NCI-H2171 (cell line): Measurements from ENCODE around the gene USP24.
A peak's percentile ranks its signal among the peaks of the same experiment; 100 is the strongest.

Experiments
- DNase-seq: peaks from one replicate; lab custom pipeline; 2025; lab: John Stamatoyannopoulos, UW

The USP24 gene

DNA sequence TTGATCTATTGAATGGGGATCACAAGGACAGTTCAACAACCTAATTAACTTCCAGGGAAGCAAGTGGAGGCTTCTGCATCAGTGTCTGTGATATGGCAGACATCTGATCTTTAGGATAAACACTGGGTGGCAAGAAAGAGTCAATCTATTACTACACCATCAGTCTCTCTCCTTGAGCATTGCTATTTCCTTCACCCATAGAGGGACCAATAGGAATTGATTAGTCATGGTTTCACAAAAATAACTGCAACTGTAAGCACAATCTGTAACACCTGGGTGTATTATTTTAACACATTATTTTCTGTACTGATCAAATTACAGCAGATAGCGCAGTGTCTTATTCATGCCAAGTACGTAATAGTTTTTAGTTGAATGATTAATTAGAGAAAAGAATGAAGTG is 50.3 kb downstream of the USP24 start:
- no peak for DNase-seq

DNA sequence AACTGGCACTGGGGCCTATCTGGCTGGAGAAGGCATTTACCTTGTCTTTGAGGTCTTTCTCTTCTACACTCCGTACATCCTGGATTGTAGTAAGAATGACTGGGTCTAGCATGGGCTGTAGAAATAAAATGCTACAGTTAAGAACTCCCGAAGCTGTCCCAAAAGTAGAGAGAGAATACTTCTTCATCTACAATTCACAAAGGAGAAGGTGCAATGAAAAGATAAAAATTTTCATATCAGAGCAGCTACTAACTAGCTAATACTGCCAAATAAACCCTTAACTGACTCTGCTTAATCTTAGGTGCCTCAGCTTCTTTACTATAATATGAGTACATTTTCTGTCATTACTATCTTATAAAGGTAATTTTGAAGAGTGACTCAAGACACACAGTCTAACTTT is 55.6 kb downstream of the USP24 start:
- no peak for DNase-seq

DNA sequence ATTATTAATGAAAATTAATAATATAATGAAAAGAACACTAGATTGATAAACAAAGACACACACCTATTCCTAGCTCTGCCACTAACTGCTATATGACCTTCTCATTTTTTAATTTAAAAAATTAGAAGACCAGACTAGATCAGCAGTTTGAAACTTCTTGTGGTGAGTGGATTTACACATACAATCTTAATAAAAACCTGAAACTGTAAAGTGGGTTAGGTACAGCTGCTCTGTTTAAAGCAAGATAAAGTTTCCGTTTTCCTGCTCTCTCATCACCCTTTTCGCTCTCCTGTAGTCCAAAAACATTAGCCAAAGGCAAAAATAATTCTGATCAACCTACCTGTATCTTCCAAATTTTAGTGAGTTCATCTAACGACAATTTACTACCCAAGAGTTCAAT is 58.6 kb downstream of the USP24 start:
- no peak for DNase-seq

DNA sequence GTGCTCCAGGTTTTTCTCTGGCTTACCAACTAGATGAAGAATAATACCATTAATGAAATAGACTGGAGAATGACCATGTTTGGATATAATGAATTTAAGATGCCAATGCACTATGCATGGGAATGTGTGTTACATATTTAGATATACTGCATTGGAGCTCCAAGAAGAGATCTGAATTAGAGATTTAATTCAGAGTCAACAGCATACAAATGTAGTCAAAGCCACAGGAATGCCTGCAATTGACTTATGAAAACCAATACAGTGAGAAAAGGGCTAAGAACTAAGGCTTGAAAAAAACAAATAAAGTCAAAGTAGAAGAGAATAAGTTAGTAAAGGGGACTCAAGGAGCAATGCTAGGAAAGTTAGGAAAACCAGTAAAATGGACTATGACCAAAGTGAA is 59.1 kb downstream of the USP24 start:
- no peak for DNase-seq

DNA sequence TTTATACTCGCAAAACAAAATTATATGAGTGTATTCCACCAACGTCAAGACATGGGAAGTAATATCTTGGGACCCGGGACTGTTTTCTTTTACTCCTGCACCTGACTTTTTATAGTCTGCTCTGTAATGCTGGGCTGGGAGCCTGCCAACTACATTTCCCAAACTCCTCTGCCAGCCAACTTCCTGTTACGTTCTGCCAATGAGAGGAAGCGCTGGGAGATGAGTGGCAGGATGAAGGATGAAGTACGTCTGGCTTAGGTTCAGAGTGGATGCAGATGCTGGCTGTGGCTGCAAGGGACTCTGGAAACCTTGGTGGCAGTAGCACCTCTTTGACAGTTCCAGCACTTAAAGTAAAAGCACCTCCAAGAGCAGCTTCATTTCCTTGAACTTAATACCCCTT is 59.6 kb downstream of the USP24 start:
- DNase-seq, result no peak

DNA sequence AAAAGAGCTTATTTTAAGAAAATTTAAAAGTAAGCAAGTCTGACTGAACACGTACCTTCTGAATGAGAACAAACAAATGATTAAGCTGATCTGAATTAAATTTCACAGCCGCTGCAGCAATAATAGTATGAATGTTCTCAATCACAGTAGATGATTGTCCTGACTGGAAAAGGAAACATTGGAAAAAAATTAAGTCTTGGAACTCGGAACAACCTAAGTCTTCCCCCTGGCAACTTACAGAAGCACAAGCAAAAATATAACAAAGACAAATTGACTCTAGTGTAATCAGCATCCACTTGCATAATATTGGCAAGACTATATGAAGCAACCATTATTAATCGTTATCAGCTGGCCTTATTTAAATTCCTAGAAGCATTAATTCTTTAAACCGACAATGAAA is 60.5 kb downstream of the USP24 start:
- no peak for DNase-seq

DNA sequence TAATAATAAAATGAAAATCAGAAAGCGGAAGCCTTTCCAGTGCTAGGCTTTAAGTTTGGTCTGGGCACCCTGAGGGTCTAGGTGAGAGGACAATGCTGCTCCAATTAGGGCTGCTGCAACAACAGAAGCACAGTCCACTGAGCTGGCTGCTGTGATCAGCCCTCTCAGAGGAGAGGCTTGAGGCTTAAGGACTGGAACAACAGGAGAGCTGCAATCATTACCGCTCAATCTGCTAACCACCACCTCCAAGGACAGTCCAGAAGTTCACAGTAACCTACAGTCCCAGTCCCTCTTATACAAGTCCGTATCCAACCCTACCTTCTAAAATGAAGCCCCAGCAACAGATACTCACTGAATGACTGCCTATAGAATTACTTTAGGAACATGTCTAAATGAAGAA is 62.1 kb downstream of the USP24 start:
- DNase-seq, result no peak

DNA sequence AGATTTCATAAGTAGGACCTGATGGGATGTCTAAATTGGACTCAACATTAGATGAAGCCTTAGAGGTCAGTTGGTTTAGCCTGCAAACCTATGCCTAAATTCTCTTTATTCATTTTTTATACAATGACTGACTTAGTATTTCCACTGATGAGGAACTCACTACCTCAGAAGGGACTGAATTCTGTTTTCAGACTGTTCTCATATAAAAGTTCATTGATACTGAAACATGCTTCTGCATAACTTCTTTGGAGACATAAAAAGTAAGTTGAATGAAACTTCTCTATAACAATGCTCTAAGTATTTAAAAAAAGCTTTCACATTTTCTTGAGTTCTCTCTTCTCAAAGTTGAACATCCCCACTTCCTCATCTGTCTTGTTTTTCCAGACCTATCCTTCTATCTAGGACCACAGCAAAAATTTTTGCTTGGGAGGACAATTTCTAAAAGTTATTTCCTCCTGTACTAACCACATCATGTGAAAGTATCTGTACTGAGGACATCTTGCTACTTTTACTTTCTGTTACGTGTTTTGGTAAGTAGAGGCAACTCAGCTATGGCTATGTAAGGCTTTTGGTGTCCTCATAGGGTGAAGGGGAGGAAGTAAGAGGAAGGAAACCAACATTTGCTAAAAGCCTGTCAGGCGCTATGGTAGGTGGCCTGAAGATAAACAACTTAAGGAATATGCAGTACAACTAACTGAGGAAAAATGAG is 64.1 kb downstream of the USP24 start:
- DNase-seq, result no peak

DNA sequence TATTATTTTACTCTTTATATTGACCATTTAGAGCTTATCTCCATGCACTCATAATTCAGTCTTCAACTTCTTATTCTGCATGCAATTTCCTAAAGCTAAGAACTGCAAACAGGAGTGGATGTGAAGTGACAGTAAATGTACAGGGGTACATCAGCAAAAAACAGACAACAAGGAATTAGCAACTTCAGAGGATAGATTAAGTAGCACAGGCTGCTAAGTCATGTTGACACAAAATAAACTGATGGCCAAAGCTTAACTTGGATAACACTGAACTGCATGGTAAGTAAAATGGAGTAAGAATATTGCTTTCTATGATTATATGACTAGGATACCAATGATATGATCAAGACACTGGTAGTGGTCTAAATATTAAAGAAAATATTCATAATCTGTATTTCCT is 66.5 kb downstream of the USP24 start:
- DNase-seq, result no peak

DNA sequence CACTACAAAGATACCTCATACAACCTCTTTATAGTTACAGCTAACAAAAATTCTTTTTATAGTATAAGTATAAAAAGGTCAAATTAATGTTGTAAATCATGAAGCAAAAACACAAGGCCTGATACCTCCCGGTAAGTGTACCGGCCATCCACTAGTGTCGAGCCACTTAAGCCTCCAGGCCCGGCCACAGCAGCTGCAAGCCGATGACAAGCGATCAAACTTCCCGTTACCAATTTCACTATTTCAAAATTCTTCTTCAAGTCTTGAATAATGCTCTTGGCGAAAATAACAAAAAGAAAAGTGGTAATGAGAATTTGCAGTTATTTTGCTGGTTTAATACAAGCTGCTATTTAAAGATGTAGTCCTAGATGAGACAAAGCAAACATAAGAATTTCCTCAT is 67.6 kb downstream of the USP24 start:
- DNase-seq, result no peak

DNA sequence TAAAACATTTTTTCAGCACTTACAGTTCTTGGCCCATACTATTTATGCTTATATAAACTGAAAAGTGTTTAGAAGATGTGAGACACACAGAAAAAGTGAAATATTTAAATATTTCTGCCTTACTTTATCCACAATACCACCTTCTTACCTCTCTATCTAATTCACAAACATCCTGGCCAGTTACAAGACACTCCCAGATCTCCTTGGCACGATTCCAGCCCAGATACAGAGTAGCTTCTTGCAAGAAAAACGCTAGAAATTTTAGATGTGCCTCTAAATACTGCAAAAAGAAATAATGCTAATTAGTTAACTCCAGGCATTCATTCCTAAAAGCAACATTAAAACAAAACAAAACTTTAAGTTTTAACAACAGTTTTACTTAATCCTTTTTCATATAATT is 68.4 kb downstream of the USP24 start:
- DNase-seq, result no peak

DNA sequence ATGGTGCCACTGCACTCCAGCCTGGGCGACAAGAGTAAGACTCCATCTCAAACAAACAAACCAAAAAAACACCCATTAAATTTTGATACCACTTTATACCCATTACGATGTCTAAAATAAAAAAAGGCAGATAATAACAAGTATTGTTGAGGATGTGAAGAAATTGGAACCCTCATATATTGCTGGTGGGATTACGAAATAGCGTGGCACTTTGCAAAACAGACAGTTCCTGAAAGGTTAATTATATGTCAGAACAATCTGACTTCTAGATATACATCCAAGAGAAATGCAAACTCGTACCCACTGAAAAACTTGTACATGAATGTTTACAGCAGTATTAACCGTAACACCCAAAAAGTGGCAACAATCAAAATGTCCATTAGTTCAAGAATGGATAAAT is 70.3 kb downstream of the USP24 start:
- no peak for DNase-seq

DNA sequence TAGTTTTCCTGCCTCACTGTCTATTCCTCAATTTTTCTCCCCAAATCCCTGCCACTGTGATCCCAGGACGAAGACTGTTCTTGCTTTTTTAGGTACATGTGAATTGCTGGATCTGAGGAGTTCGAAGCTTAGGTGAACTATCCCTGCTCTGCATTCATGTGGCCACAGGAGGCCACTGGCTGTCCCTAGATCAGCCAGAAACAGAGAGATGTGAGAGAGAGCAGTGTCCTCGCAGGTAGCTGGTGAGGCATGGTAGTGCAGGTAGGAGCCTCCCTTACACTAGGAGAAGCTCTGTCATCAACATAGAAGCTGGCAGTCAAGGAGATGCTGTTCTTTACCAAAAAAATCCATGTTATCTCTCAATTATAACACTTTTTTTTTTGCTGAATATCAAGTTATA is 71.5 kb downstream of the USP24 start:
- no peak for DNase-seq

DNA sequence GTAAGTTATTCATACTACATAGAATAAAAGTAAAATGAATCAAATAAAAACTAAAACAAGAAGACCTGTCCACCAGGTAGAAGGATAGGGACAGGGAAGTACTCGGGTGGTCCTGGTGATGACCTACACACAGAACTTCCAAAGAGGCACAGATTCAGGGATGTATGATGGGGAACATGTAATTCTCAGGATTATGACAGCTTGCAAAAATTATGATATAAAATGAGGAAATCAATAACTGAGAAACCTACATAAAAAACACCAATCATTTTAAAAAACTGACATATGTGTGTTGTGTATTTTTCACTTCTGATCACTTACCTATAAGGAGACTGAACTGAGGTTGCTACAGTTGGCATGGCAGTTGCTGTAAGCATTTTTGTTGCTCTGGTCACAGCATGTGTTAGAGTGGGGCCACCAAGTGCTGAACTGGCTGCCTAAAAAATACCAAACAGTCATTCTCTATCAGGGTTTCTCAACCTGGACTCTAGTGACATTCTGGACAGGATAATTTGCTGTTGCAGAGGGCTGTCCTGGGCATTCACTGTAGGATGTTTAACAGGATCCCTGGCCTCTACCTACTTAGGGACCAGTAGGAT is 73.8 kb downstream of the USP24 start:
- no peak for DNase-seq

DNA sequence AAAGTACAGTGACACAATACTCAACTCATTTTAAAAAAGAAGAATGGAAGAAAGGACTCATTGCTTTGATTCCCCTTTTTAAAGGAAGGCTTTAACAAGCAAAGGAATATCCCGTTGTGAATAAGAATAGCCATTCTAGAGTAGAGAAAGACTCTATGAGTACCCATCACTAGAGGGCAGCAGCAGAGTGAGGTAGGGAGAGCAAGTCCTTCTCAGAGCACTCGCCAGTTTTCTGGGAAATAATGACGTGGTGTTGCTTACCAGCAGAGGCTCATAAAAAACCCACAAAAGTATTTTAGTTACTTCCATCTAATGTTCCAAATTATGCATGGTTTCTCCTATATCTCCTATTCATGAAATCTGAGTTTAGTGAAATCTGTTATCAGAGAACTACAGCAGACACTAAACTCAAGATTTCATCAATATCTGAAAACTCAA is 74.6 kb downstream of the USP24 start:
- DNase-seq, result peak; percentile 74

DNA sequence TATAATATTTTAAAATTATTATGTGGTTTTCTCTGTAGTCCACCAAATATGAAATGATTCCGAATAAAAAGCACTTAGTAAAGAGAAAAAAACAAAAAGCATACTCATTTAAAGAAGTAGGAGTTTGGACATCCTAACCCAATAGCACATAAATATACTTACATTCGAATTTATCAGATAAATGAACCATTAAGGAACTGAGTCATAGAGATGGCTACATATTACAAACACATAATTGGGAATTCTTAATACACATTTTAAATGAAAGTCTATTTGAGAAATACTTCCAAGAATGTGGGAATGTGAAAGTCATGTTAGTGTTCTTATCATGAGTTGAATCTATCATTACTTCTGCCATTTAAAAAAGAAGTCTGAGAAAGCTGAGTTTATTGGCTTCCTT is 75.0 kb downstream of the USP24 start:
- no peak for DNase-seq

DNA sequence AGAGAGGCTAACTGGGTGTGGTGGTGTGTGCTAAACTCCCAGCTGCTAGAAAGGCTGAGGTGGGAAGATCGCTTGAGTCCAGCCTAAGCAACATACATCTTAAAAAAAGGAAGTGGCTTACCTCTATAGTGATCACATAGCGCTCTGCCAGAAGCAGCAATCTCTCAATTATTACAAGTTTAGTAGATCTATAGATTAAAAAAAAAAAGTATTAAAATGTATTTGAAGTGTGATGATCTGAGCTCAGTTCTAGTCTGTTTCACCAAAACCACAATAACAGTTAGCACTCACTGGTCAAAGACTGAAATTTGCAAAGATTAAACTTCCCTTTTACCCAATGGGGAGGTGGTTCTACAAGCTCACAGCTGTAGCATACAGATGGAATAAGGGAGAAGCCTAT is 76.3 kb downstream of the USP24 start:
- no peak for DNase-seq

DNA sequence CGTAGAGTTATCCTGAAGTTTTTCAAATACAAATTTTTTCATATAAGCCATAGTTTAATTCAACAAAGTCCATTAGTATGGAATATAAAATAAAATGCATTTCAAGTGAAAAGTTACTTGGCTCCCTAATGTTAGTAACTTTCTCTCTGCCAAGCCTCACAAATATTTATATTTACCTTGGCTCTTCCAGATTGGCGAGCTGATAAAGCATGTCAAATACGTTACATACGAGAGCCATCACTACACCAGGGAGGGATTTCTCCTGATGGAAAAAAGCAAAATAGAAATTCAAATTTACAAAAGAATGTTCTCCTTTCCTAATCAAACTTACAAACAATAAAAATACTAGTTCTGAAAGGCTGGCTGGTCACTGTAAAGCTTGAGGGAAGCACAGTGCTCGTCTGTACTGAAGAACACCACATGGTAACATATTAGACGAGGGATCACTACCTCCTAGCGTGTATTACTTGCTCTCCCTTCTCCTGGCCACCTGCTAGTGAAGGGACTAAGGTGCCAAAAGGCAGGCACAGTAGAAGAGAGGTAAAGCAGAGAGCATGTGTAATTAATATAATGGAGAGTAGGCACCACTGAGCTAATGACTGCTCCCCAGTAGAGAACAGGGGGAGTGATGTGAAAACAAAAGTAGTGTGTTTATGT is 80.9 kb downstream of the USP24 start:
- no peak for DNase-seq

DNA sequence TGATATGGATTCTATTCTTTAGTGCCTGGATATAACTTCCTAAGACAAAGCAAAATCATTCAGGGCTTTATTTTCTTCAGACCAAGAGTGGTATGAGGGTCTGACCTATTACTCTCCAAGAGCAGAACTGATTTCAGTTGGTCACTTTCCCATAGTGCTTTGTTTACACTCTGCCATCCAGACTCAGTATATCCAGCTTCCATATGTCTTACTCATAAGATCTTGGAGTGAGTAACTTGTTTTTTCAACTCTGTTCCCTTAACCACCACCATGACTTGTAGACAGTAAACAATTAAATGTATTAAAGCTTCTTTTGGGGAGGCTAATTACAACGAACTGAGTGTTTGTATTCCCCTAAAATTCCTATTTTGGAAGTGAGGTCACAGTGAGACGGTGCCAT is 83.4 kb downstream of the USP24 start:
- DNase-seq, result no peak

DNA sequence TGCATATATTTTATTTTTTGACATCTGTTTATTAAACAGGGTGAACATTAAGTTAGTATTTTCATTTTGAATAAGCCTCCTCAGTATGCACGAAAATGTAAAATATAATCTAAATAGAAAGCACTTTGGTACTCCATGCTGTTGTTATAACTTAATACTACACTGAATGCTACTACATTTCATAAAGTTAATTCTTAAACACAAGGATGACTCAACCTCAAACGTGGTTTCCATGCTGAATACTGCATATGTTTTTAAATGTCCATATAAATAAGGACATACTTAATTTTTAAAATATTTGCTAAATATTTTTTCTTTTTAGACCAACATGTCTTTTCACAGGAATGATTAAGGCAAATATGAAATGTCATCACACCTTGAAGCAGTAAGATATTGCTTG is 83.9 kb downstream of the USP24 start:
- no peak for DNase-seq

DNA sequence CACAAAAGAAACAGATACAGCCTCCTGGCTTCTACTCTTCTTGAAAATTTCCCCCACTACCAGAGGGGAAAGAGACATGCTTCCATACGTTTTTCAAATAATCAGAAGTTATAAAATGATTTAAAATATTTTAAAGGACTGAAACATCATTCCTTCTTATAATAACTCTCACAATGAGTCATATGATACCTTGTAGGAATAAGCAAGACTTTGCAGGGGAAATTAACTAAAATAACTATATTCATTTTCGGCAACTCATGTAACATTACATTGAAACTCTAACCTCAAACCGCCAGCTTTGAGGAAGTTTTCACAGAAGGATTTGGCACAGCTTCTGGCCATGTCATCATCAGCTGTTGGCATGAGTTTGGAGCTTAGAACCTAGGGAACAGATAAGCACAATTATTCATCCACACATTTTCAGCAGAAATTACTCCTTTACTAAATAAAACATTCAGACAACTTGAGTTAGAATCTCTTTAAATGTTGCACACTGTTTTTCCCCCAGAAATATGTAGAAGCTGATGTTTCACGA is 85.9 kb downstream of the USP24 start:
- DNase-seq, result no peak

DNA sequence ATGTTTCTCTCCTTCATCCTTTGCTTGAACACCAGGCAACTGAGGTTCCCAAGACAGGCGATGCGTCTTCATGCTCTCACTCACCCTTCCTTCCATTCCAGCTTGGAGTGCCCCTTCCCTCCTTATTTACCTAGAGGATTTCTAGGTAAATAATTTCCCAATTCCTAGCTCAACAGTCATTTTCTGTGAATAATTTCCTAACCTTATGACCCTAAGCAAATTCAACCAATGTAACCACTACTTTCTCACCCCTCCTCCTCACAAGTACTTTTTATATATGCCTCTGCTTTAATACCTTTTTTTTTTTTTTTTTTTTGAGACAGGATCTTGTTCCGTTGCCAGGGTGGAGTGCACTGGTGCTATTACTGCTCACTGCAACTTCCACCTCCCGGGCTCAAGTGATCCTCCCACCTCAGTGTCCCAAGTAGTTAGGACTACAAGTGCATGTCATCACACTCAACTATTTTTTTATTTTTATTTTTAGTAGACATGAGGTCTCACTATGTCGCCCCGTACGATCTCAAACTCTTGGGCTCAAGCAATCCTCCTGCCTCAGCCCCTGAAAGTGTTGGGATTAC is 86.7 kb downstream of the USP24 start:
- DNase-seq, result no peak

DNA sequence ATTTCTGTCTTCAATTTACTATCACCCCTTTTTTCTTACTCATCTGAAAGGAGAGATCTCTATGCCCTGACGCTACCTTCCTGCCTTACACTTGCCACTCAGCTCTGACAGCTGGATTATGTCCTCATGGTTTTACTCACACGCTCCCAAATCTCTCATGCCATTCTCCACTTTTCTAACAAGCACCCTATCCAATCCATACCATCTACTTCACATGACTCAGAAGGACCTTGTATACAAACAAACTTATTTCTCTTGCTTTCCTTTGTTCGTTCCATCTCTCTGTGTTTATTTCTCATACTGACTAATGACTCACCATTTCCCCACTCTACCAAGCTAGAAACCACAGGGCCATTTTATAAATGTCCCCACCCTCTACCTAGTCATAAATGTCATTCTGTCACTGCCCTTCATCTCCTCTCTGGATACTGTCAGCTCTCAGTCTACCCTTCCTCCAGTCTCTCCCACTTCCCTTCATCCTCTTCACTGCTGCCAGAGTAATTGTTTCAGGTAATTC is 87.3 kb downstream of the USP24 start:
- no peak for DNase-seq
